K562 (cell line): Measurements from ENCODE around the gene UBE2D3. TPM values are rescaled to one million over a fixed set of nuclear protein-coding genes. Genes with fewer than 3 reads are reported as not detected.

Experiments
- ARNT ChIP-seq, 2 experiments: fragments of 450-650 bp; IDR thresholded peaks; 2 replicates each; pipeline ENCODE4 v1.6.1; 2016; ENCODE audit warnings: mild to moderate bottlenecking in 1 of 2
- DNMT1 ChIP-seq: fragments of 450-650 bp; IDR thresholded peaks from 2 replicates; pipeline ENCODE4 v1.6.1; 2016; ENCODE audit warnings: antibody characterized with exemption, mild to moderate bottlenecking
- FOXA1 ChIP-seq: fragments of 450-650 bp; IDR thresholded peaks from 2 replicates; pipeline ENCODE4 v1.6.1; 2016; ENCODE audit warnings: mild to moderate bottlenecking, borderline replicate concordance
- FOXJ2 ChIP-seq: fragments of 200-800 bp; sonication (Bioruptor generic); IDR thresholded peaks from 2 replicates; pipeline ENCODE4 v1.6.1; 2016; ENCODE audit warnings: missing genetic modification characterization, missing compliant biosample characterization
- KDM1A ChIP-seq, 2 experiments: fragments of 450-650 bp; IDR thresholded peaks; 2 replicates each; pipeline ENCODE4 v1.6.1; 2016; ENCODE audit warnings: mild to moderate bottlenecking in 2 of 2
- LCOR ChIP-seq: sonication (generic); formaldehyde crosslinking; IDR thresholded peaks from 2 replicates; pipeline ENCODE4 v1.8.0; 2022; ENCODE audit warnings: mild to moderate bottlenecking, missing genetic modification reagents
- NFE2 ChIP-seq: IDR thresholded peaks from 2 replicates; pipeline ENCODE4 v1.6.1; 2014; ENCODE audit warnings: antibody characterized with exemption, low read depth
- RAD51 ChIP-seq: fragments of 450-650 bp; IDR thresholded peaks from 2 replicates; pipeline ENCODE4 v1.7.1; 2016; ENCODE audit warnings: low read depth, mild to moderate bottlenecking, borderline replicate concordance
- RBM14 ChIP-seq: fragments of 200-400 bp; formaldehyde crosslinking; IDR thresholded peaks from 2 replicates; pipeline ENCODE4 v1.6.1; 2018; ENCODE audit warnings: low read depth, mild to moderate bottlenecking, low read length, moderate library complexity, borderline replicate concordance; ENCODE audit not compliant: insufficient read depth
- SMAD3 ChIP-seq: fragments of 450-650 bp; formaldehyde crosslinking; conservative IDR thresholded peaks from 2 replicates; pipeline ENCODE4 v1.4.0; 2020; ENCODE audit warnings: mild to moderate bottlenecking
- SRSF9 ChIP-seq: fragments of 200-400 bp; formaldehyde crosslinking; IDR thresholded peaks from 2 replicates; pipeline ENCODE4 v1.6.1; 2017; ENCODE audit warnings: low read depth, low read length, borderline replicate concordance
- TOE1 ChIP-seq, 2 experiments: fragments of 450-650 bp in 1 of 2; sonication (generic) in 1 of 2; formaldehyde crosslinking in 1 of 2; IDR thresholded peaks; 2 replicates each; pipeline versions ENCODE4 v1.7.1 to v1.8.0; 2016 to 2022; ENCODE audit warnings: borderline replicate concordance in 2 of 2, mild to moderate bottlenecking in 2 of 2, antibody characterized with exemption in 1 of 2, inconsistent platforms in 1 of 2, low read depth in 1 of 2, missing genetic modification reagents in 1 of 2, moderate library complexity in 1 of 2
- WHSC1 ChIP-seq: IDR thresholded peaks from one replicate; pipeline ENCODE4 v1.6.1; 2012; ENCODE audit warnings: low read length, control low read depth, inconsistent platforms
- ZEB2 ChIP-seq: fragments of 450-650 bp; IDR thresholded peaks from 2 replicates; pipeline ENCODE4 v1.6.1; 2016
- ZNF707 ChIP-seq: fragments of 250-450 bp; sonication (Bioruptor Pico); conservative IDR thresholded peaks from 2 replicates; pipeline ENCODE4 v1.8.0; 2022; ENCODE audit warnings: inconsistent platforms, mild to moderate bottlenecking, moderate library complexity
- polyA plus RNA-seq, 8 experiments: library from polyadenylated mRNA; depleted of rRNA in 4 of 8; stranded (reverse) in 5 of 8; unstranded in 3 of 8; fragments of >200 nt; fragmentation: Nextera tagmentation in 2 of 8; fragmentation: Illumina TruSeq in 1 of 8; extraction: Ambion mirVana in 2 of 8; extraction: Trizol in 1 of 8; gene quantifications; 2 replicates each; pipeline versions ENCODE4 v1.2.1 to v1.2.3, GENCODE V29; 2011 to 2014; ENCODE audit warnings: inconsistent platforms in 1 of 8, missing spikeins in 1 of 8
- total RNA-seq, 7 experiments: library from RNA; depleted of rRNA in 6 of 7; stranded (reverse); fragments of >200 nt in 6 of 7; fragmentation: Illumina TruSeq in 2 of 7; extraction: Trizol in 2 of 7; gene quantifications; 2 replicates each; pipeline versions ENCODE4 v1.2.1 to v1.2.3, GENCODE V29; 2011 to 2021; ENCODE audit warnings: low replicate concordance in 1 of 7
- TF ChIP-seq, protein P1 (sequence below): fragments of 450-650 bp; IDR thresholded peaks from 2 replicates; pipeline ENCODE4 v1.6.1; 2017; ENCODE audit warnings: mild to moderate bottlenecking, moderate library complexity
- TF ChIP-seq, protein P2 (sequence below), 3 experiments: fragments of 200-800 bp in 1 of 3; fragments of 250-450 bp in 1 of 3; fragments of 450-650 bp in 1 of 3; sonication (Bioruptor Pico) in 1 of 3; sonication (Bioruptor generic) in 1 of 3; formaldehyde crosslinking in 1 of 3; IDR thresholded peaks; 2 replicates each; pipeline versions ENCODE4 v1.6.1 to v1.8.0; 2016 to 2022; ENCODE audit warnings: mild to moderate bottlenecking in 2 of 3, missing genetic modification characterization in 2 of 3, missing compliant biosample characterization in 1 of 3, moderate library complexity in 1 of 3
- TF ChIP-seq, protein P3 (sequence below): fragments of 250-450 bp; sonication (Bioruptor Pico); IDR thresholded peaks from 2 replicates; pipeline ENCODE4 v1.6.1; 2021; ENCODE audit warnings: mild to moderate bottlenecking

Gene UBE2D3
- total and polyA plus RNA-seq, 9 of the 15 experiments (the other 6 are each of a cell fraction or from before 2014, with no cell fraction given): 191 to 618 (median 292) TPM

DNA sequence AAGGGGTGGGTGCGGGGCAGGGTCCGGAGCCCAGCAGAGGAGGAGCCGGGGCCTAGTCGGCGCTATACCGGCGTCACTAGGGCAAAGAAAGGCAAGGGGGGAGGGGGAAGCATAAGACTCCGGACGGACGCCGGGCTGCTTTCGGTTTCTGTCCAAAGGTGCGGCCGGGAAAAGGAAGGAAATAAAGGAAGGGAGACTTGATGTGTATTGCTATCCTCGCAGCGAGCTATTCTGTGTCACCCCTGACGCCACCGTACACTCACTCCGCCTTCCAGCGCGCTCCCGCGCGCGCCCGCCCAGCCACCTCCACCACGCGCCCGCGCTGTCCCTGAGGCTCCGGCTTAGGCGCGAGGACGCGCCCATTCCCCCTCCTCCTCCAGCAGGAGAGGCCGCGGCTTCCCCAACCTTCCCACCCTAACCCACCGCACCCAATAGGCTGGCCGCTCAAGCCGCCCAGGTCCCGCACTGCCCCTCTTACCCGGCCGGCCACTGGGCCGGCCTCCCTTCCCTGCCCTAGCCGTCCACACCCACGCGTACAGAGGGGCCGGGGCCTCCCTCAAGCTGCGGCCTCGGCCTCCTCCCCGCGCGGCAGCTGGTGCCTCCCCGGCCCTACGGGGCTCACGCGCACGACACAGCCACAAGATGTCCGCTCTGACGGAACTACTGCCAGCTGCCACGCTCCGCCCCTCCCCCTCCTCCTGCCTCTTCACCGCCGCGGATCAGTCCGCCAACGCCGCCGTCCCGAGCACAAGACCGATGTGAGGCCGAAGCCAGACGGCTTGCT, at the start of gene UBE2D3 (continued):
- peak; percentile 77 for TF ChIP-seq LCOR (CRISPR knock-in tag)
- no peak for TF ChIP-seq DNMT1
- no peak for TF ChIP-seq ZNF707 (CRISPR knock-in tag)
- peak in 1 of 2 experiments; percentile 93; a peak in 2 of 4 replicates for TF ChIP-seq KDM1A (IDR thresholded peaks at IDR 0.05)
- no peak for TF ChIP-seq FOXA1
- no peak for TF ChIP-seq WHSC1
- peak; percentile 30; the same call in 1 of the 2 replicates for TF ChIP-seq RAD51
- TF ChIP-seq SMAD3 (CRISPR knock-in tag): no peak
- peak; percentile 78 to 80; a peak in 2 of 4 replicates for TF ChIP-seq ARNT (IDR thresholded peaks at IDR 0.05)
- TF ChIP-seq TOE1 (IDR thresholded peaks at IDR 0.05; ENCODE audit: borderline replicate concordance): peak; percentile 85
- peak; percentile 93; the same call in 1 of the 2 replicates for TF ChIP-seq TOE1 (CRISPR knock-in tag; IDR thresholded peaks at IDR 0.05; ENCODE audit: borderline replicate concordance, low read depth)
- 0 out of 2 replicates have a peak, but pooled peaks have one; percentile 75 for TF ChIP-seq RBM14
- no peak; the same call in 1 of the 2 replicates for TF ChIP-seq NFE2
- TF ChIP-seq, protein P1, sequence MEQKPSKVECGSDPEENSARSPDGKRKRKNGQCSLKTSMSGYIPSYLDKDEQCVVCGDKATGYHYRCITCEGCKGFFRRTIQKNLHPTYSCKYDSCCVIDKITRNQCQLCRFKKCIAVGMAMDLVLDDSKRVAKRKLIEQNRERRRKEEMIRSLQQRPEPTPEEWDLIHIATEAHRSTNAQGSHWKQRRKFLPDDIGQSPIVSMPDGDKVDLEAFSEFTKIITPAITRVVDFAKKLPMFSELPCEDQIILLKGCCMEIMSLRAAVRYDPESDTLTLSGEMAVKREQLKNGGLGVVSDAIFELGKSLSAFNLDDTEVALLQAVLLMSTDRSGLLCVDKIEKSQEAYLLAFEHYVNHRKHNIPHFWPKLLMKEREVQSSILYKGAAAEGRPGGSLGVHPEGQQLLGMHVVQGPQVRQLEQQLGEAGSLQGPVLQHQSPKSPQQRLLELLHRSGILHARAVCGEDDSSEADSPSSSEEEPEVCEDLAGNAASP: no peak
- TF ChIP-seq FOXJ2 (tag): peak; percentile 42; the same call in 1 of the 2 replicates
- TF ChIP-seq ZEB2: 0 out of 2 replicates have a peak, but pooled peaks have one; percentile 50
- no peak for TF ChIP-seq SRSF9
- TF ChIP-seq, protein P2, sequence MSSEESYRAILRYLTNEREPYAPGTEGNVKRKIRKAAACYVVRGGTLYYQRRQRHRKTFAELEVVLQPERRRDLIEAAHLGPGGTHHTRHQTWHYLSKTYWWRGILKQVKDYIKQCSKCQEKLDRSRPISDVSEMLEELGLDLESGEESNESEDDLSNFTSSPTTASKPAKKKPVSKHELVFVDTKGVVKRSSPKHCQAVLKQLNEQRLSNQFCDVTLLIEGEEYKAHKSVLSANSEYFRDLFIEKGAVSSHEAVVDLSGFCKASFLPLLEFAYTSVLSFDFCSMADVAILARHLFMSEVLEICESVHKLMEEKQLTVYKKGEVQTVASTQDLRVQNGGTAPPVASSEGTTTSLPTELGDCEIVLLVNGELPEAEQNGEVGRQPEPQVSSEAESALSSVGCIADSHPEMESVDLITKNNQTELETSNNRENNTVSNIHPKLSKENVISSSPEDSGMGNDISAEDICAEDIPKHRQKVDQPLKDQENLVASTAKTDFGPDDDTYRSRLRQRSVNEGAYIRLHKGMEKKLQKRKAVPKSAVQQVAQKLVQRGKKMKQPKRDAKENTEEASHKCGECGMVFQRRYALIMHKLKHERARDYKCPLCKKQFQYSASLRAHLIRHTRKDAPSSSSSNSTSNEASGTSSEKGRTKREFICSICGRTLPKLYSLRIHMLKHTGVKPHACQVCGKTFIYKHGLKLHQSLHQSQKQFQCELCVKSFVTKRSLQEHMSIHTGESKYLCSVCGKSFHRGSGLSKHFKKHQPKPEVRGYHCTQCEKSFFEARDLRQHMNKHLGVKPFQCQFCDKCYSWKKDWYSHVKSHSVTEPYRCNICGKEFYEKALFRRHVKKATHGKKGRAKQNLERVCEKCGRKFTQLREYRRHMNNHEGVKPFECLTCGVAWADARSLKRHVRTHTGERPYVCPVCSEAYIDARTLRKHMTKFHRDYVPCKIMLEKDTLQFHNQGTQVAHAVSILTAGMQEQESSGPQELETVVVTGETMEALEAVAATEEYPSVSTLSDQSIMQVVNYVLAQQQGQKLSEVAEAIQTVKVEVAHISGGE (CRISPR knock-in tag; IDR thresholded peaks at IDR 0.05): peak in 2 of 3 experiments; percentile 23 to 39; a peak in 3 of 6 replicates
- TF ChIP-seq, protein P3, sequence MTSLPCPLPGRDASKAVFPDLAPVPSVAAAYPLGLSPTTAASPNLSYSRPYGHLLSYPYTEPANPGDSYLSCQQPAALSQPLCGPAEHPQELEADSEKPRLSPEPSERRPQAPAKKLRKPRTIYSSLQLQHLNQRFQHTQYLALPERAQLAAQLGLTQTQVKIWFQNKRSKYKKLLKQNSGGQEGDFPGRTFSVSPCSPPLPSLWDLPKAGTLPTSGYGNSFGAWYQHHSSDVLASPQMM (CRISPR knock-in tag): no peak
